Stimulated activated naive CD8-positive, alpha-beta T cell treated with anti-CD3 and anti-CD28 coated beads, Interleukin-15, amount 100 ng/mL, for 72 hours (primary cell): ENCODE data around the gene RPL23.

Source experiments
- ATAC-seq: fragments of 150-1000 bp; cut with Tn5 transposase; 2 replicates; pipeline ENCODE4 v1.10.0; 2021; ENCODE audit warnings: mild to moderate bottlenecking, moderate library complexity
- DNase-seq, 2 donors: peaks; one replicate each; pipeline ENCODE4 v3.0.0; 2021 to 2022
- H3K27ac Mint-ChIP-seq, 2 donors: one replicate each; pipeline ENCODE4 v1.8.0; 2022; ENCODE audit warnings: mild to moderate bottlenecking in 2 of 2, mixed read lengths in 2 of 2, moderate library complexity in 2 of 2
- H3K27me3 Mint-ChIP-seq: one replicate; pipeline ENCODE4 v1.8.0; 2022; ENCODE audit warnings: mixed read lengths
- H3K4me1 Mint-ChIP-seq: one replicate; pipeline ENCODE4 v1.8.0; 2022; ENCODE audit warnings: mild to moderate bottlenecking, mixed read lengths
- H3K4me3 Mint-ChIP-seq, 2 donors: one replicate each; pipeline ENCODE4 v1.8.0; 2022; ENCODE audit warnings: mild to moderate bottlenecking in 2 of 2, mixed read lengths in 2 of 2, moderate library complexity in 1 of 2
- H3K9me3 Mint-ChIP-seq, 2 donors: one replicate each; pipeline ENCODE4 v1.8.0; 2022; ENCODE audit warnings: mixed read lengths in 2 of 2

RPL23 gene

DNA sequence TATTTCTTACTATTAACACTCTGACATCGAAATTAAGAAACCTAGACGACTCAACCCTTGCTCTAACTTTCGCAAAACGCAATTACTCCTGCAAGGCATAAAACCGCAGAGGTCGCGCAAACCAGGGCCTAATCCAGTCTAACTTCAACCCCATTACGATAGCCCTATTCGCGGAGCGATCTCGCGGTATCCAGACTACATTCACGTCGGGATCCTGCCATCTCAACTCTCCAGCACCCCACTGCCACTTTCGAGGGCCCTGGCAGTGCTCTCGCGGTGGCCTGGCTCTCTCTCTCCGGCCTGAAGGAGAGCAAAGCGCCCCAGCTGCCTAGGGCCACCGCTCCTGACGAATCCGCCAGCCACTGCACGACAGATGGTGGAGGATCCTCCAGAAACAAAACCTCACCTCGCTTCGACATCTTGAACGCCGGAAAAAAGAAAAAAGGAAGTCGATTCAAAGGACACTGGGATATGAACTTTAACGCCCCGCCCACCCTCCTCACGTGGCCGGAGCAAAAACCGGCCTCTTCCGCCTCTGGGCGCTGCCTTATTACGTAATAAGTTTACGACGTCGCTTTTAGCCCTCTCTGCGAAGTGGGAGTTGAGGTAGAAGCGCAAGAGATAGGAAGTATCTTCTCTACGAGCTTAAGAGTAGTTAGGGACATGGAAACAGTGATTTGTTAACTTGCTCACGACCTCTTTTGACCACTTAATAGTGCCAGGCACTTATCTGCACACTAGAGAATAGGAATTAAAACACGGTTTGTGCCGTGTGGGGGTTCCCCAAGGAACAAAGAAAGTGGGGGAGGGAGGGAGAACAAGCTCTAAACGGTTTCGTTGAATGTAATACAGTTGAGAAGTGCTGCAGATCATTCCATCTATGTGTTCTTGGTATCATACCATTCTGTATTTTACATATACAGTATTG, at the start of gene RPL23:
TSS of gene RPL23 (minus strand) at position 430 of the 928 bp plus-strand sequence. CDS start at position 419, 11 bp downstream.
- Mint-ChIP-seq H3K9me3 (no peaks in the 10 kb centered on the region), H3K27ac (peak within 1 kb of the TSS; percentile 99)
- peak; percentile 90 for ATAC-seq

DNA sequence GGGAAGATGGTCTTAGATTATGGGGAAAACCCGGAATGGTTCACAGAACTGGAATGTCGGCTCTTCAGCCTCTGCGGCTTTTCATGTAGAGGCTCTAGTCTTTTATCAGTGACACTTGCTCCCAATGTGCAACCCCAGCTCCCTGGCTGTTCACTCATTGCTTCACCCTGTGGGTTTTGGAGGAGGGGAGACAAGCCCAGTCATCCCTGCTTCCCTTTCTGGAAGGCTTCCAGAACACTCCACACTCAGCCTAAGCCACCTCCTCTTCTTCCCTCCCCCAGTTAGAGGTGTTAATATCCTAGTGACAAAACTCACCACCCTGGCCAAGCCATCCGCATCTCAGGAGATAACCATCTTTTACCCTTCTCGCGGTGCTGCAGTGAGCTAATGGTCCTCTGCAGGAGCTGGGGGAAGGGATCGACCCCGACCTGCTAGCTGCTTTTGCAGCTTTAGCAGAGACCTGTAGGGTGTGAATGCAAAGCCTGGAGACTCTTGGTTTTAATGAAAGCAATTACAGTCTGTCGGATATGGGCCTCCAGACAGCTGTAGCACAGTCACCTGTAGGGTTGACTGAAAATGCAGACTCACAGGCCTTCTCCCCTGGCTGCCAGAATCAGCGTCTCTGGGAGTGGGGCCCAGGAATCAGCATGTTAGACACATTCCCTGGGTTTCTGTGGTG, 47.6 kb upstream of the RPL23 start:
- Mint-ChIP-seq H3K4me1 (peaks cover 79% of the 10 kb centered on the region), H3K27ac (peak overlapping the region in 1 of 2 donors; percentile 80), H3K9me3 (no peaks in the 10 kb centered on the region), H3K27me3 (no peaks in the 10 kb centered on the region), H3K4me3 (peak overlapping the region in 1 of 2 donors; percentile 55)
- DNase-seq, result no peak
- ATAC-seq, result no peak

More for the DNA sequence above, at the start of gene RPL23:
- Mint-ChIP-seq H3K27me3 (no peaks in the 10 kb centered on the region), H3K4me1 (peaks cover 53% of the 10 kb centered on the region), H3K4me3 (peak within 1 kb of the TSS; percentile 93 to 99)
- DNase-seq, result peak; percentile 87 to 92

DNA sequence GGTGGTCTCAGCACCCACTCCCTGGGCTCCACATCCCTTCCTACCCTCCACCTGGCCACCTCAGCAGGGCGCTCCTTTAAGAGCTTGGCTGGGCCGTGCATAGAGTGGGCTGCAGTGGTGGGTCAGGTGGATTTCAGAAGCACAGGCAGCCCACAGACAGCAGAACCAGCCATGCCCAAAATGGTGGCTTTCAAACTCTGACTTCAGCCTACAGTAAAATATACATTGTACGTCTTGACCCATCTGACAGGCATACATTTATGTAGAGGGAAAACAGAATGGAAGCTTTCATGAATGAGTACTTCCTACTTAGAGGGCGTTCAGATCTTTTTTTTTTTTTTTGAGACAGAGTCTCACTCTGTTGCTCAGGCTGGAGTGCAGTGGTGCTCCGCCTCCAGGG, 45.9 kb upstream of the RPL23 start:
- peak; percentile 29 for ATAC-seq
- Mint-ChIP-seq H3K4me1 (peaks cover 81% of the 10 kb centered on the region), H3K9me3 (no peaks in the 10 kb centered on the region), H3K27ac (peak overlapping the region; percentile 68 to 83), H3K27me3 (no peaks in the 10 kb centered on the region), H3K4me3 (peak overlapping the region; percentile 87 to 88)
- no peak for DNase-seq

DNA sequence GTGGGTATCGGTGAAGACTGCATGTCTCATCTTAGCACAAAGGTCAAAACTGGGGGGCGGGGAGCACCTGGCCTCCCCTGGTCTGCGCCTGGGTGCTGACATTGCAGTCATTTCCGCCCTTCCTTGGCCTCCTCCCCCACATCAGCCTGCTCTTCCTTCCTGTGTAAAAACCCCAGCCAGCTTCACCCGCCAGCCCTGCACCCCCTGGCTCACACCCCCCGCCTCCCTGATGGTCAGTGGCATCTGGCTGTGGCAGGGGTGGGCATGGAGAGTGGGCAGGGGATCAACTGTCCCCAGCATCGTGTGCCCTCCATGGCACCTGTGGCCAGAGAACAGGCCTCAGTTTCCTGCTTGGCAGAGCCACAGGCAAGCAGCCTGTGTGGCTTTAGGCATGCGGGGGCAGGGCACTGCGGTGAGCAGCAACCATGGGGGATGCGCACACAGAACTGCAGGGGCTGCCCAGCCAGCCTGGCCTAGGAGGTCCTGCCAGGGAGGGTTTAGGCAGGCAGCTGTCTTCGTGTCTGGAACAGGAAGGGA, 45.4 kb upstream of the RPL23 start:
- H3K27me3 Mint-ChIP-seq, result no peaks in the 10 kb centered on the region
- H3K4me1 Mint-ChIP-seq, result peaks cover 87% of the 10 kb centered on the region
- DNase-seq (peak; percentile 86 to 92), ATAC-seq (peak; percentile 92)
- peak overlapping the region; percentile 87 to 88 for H3K4me3 Mint-ChIP-seq
- H3K9me3 Mint-ChIP-seq, result no peaks in the 10 kb centered on the region
- H3K27ac Mint-ChIP-seq, result peak overlapping the region; percentile 83 to 96

DNA sequence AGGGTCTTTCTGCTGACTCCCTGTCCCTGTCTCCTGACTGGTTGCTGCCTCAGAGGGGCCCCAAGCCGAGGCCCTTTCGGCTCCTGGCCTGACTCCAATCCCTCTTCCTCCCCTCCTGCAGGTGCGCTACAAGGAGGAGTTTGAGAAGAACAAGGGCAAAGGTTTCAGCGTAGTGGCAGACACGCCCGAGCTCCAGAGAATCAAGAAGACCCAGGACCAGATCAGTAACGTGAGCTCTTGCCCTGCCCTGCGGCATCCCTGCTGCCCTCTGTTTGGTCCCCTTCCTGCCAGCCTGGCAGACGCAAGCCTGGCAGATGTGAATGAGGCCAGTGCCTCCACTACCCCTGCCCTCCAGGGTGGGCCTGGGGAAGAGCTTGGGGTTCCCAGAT, 44.8 kb upstream of the RPL23 start:
- H3K4me3 Mint-ChIP-seq, result peak overlapping the region; percentile 87 to 88
- no peaks in the 10 kb centered on the region for H3K27me3 Mint-ChIP-seq
- ATAC-seq, result peak; percentile 49
- H3K9me3 Mint-ChIP-seq, result no peaks in the 10 kb centered on the region
- H3K4me1 Mint-ChIP-seq, result peaks cover 89% of the 10 kb centered on the region
- DNase-seq, result peak; percentile 55 to 57
- peak overlapping the region; percentile 83 to 96 for H3K27ac Mint-ChIP-seq

DNA sequence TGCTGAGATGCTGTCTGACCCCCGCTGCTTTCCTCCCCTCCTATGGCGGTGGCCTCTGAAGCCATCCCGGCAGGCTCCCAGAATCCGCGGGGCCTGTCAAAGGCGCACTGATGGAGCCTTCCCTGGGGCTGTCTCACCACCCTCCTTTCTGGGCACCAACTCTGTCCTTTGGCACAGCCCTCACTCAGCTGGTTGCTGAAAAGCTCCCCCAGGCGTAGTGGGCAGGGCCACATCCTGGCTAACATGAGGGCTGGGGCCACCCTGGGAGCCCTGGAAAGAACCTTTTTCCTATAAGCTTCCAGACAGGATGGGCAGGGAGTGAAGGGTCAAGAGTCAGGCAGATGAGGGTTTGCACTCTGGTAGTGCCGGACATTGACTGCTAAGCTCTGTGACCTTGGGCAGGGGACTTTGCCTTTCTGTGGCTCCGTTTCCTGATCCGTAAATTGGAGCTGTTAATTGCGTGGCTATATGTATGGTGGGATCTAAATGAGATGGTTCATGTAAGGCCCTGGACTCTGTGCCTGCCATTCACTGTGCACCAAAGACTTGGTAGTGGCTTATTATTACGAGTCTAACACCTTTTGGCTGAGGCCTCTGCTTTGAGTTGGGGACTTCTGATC, 44.3 kb upstream of the RPL23 start:
- DNase-seq (no peak), ATAC-seq (peak; percentile 0)
- Mint-ChIP-seq H3K27ac (peak overlapping the region; percentile 83 to 96), H3K27me3 (no peaks in the 10 kb centered on the region), H3K4me1 (peaks cover 89% of the 10 kb centered on the region), H3K9me3 (no peaks in the 10 kb centered on the region), H3K4me3 (peak overlapping the region; percentile 87 to 88)

DNA sequence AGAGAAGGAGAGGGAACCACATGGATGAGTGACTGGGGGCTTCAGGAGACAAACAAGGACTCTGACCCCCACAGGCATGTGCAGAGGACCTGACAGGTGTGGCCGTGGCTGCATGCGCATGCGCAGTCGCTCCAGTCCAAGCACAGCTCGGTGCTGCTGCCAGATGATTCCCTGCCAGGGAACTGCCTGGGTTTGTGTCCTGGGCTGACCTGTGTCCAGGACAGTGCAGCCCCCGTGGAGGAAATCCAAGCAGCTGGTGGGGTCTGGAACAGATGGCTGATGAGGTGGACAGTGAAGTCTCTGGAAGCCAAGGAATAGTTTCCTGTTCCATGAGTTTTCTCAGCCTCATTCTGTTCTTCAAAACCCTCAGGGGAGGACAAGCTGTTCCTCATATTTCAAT, 43.7 kb upstream of the RPL23 start:
- Mint-ChIP-seq H3K9me3 (no peaks in the 10 kb centered on the region), H3K4me3 (peak overlapping the region; percentile 87 to 88), H3K27ac (peak overlapping the region; percentile 74 to 96), H3K4me1 (peaks cover 94% of the 10 kb centered on the region), H3K27me3 (no peaks in the 10 kb centered on the region)
- DNase-seq (no peak), ATAC-seq (no peak)

DNA sequence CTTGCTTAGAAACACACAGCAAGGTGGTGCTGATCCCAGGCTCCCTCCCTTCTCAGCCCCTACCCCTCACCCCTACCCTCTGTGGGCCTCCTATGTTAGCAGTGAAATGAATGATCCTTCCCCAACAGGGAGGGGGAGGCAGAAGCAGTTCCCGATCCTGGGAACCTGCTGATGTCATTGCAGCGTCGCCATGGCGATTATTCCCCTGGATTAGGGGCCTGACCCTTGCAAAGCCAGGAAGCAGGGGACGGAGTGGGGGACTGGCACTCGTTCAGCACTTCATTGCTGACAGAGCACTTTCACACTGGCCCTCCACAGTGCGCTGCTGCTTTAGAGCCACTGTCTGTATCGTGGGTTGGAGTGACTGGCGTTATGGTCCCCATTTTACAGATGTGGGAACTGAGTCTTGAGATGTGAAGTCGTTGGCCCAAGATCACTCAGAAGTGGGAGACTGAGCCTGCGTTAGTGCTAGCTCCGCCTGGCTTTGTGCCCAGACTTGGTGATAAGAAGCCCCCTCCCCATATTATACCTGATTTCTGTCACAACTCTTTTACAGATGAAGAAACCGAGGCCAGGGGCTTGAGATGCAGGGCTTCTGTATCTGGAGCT, 42.9 kb upstream of the RPL23 start:
- ATAC-seq (no peak), DNase-seq (no peak)
- Mint-ChIP-seq H3K4me3 (peak overlapping the region in 1 of 2 donors; percentile 9), H3K4me1 (peaks cover 94% of the 10 kb centered on the region), H3K27ac (peak overlapping the region; percentile 46 to 71), H3K9me3 (no peaks in the 10 kb centered on the region), H3K27me3 (no peaks in the 10 kb centered on the region)

DNA sequence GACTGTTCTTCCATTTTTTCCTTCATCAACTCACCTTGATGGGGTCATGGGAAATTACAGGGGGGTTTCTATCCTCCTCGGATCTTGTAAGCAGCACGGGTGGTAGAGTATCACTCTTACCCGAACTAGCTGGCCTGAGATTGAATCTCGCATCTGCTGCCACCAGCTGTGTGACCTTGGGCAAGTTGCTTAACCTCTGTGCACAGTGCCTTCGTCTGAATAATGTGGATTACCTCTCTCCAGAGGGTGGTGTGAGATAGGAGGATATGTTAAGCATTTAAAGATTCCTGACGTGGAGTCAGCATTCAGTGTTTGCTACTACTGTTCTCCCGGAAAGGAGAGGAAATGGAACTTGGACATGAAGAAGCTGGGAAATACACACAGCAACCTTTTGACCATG, 40.8 kb upstream of the RPL23 start:
- Mint-ChIP-seq H3K27me3 (no peaks in the 10 kb centered on the region), H3K4me3 (peak overlapping the region in 1 of 2 donors; percentile 67), H3K27ac (peak overlapping the region; percentile 31 to 74), H3K9me3 (no peaks in the 10 kb centered on the region), H3K4me1 (peaks cover 96% of the 10 kb centered on the region)
- DNase-seq (no peak), ATAC-seq (no peak)

DNA sequence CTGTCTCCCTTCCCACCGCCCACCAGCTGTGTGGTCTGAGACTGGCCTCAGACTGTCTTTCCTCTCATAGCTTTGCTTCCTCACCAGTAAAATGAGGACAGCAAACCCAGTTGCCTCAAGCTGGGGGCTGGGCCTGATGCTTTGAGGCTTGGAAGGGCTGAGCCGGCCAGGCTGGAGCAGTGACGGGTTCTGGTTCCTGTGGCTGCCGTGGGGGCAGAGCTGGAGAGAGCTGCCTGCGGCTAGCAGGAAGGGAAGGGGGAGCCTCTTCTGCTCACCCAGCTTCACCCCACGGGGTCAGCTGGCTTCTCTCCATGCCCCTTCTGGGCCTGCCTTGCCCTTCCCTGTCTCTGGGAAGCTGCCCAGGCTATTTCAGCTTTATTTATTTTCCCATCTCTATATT, 40.1 kb upstream of the RPL23 start:
- ATAC-seq (peak; percentile 65), DNase-seq (peak in 1 of 2 donors; percentile 57)
- Mint-ChIP-seq H3K27ac (peak overlapping the region; percentile 74 to 80), H3K27me3 (no peaks in the 10 kb centered on the region), H3K9me3 (no peaks in the 10 kb centered on the region), H3K4me1 (peaks cover 96% of the 10 kb centered on the region), H3K4me3 (peak overlapping the region; percentile 40 to 67)

DNA sequence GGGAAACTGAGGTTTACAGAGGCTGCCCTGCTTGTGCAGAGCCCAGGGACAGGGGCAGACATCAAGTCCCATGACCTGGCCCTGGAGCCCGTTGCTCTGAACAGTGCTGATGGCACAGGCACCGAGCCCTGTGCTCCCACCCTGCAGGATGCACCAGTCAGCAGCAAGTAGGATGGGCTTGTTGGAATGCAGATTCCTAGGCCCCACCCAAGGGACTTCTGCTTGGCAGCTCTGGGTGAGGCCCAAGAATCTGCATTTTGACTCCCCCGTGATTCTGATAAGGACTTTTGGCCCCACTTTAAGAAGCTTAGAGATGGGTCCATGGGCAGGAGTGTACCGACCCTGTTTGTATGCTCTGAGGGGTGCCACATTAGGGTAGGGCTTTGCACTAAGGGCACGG, 39.6 kb upstream of the RPL23 start:
- Mint-ChIP-seq H3K4me3 (peak overlapping the region; percentile 19 to 44), H3K9me3 (no peaks in the 10 kb centered on the region), H3K27ac (peak overlapping the region in 1 of 2 donors; percentile 54), H3K4me1 (peaks cover 96% of the 10 kb centered on the region), H3K27me3 (no peaks in the 10 kb centered on the region)
- DNase-seq, result no peak
- peak; percentile 19 for ATAC-seq

DNA sequence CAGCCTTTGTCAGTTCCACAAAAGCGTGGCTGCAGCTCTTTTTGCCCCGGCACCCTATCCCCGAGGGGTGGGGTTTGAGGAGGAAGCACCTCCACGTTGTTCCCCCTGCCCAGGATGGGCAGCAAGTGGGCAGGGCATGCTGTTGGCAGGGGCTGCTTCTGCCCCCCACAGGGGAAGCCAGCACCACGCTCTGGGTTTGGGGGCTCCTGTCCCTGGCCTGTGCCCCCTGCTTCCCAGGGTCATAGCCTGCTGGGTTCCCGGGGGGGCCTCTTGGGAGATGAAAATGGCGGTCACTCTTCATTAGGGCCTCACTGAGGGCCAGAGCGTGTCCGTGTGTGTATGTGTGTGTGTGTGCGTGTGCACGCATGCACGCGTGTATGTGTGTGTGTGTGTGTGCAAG, 39.1 kb upstream of the RPL23 start:
- ATAC-seq (no peak), DNase-seq (no peak)
- Mint-ChIP-seq H3K9me3 (no peaks in the 10 kb centered on the region), H3K27ac (peak overlapping the region in 1 of 2 donors; percentile 54), H3K4me1 (peaks cover 96% of the 10 kb centered on the region), H3K27me3 (no peaks in the 10 kb centered on the region), H3K4me3 (peak overlapping the region; percentile 15 to 44)

DNA sequence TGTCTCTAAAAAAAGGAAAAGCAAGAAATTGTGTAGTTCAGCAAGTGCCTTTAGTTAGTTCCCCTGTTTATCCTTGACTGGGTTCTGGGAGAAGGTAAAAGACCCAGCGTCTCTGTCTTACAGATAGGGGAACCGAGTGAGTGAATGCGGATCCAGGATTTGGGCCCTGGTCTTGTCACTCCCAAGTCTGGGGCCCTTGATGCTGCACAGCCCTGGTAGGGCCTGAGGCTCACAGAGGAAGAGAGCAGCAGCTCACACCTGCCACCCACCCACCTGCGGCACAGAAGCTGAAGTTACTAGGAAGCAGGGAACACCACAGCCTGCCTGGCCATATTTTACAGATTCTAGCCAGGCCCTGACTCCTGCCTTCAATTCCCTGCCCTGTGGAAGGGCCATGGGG, 38.6 kb upstream of the RPL23 start:
- no peak for DNase-seq
- Mint-ChIP-seq H3K27ac (no peak overlapping the region), H3K9me3 (no peaks in the 10 kb centered on the region), H3K4me1 (peaks cover 96% of the 10 kb centered on the region), H3K4me3 (peak overlapping the region in 1 of 2 donors; percentile 44), H3K27me3 (no peaks in the 10 kb centered on the region)
- ATAC-seq, result no peak

DNA sequence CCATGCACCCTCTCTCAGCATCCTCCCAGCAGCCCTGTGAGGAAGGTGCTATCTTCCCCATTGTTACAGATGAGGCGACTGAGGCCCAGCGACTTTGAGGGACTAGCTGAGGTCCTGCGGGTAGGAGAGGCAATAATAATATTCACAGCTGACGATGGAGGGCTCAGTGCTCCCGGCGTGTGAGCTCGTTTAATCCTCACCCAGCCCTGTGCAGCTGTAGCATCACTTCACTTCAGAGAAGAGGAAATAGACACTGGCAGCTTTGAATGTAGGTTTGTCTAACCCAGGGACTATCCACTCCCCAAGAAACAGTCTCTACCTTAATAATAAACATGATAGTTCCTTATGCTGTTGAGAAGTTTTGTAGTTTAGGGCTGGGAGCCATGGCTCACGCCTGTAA, 37.9 kb upstream of the RPL23 start:
- DNase-seq (no peak), ATAC-seq (no peak)
- H3K4me1 Mint-ChIP-seq, result peaks cover 96% of the 10 kb centered on the region
- H3K4me3 Mint-ChIP-seq, result peak overlapping the region; percentile 39 to 44
- peak overlapping the region in 1 of 2 donors; percentile 75 for H3K27ac Mint-ChIP-seq
- no peaks in the 10 kb centered on the region for H3K27me3 Mint-ChIP-seq
- H3K9me3 Mint-ChIP-seq, result no peaks in the 10 kb centered on the region

DNA sequence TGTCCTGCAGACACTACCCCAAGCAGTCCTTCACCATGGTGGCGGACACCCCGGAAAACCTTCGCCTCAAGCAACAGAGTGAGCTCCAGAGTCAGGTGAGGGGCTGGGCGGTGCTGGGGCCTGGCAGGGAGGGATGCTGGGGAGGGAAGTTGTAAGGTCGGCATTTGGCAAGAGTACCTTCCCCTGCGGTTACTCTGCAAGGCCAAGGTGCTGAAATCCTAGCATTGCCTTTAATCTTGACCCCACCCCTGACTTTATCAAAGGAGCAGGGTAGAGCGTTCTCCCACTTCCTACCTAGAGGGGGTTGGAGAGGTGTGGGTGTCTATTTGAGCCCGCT, 36.9 kb upstream of the RPL23 start:
- ATAC-seq (peak; percentile 24), DNase-seq (no peak)
- H3K27ac Mint-ChIP-seq, result peak overlapping the region; percentile 83 to 91
- peaks cover 96% of the 10 kb centered on the region for H3K4me1 Mint-ChIP-seq
- peak overlapping the region; percentile 58 to 77 for H3K4me3 Mint-ChIP-seq
- no peaks in the 10 kb centered on the region for H3K9me3 Mint-ChIP-seq
- no peaks in the 10 kb centered on the region for H3K27me3 Mint-ChIP-seq
